ENCODE measurements around the gene NECAP2.

DNA sequence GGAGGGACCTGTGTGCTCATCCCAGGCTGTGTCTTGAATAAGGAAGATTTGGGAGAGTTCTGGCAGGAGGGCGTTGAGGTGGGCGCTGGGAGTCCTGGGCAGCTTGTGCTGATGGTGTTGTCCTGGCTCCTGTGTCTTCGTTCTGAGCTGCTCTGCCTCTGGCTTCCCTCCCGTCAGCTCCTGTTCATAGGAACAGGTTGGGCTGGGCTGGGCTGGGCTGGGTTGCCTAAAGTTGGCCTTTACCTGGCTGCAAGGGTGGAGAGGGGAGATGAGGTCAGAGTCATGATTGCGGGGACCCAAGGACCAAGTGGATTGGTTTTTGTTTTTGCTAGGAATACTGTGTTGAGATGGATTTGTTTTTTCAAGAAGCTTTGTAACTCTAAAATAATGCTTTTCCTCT lies 9.1 kb downstream of the NECAP2 start:
- TF ChIP-seq ZBTB33 (IDR thresholded peaks at IDR 0.05) = no peak
- no peak for TF ChIP-seq MAX (IDR thresholded peaks at IDR 0.05)
- TF ChIP-seq, protein P1, sequence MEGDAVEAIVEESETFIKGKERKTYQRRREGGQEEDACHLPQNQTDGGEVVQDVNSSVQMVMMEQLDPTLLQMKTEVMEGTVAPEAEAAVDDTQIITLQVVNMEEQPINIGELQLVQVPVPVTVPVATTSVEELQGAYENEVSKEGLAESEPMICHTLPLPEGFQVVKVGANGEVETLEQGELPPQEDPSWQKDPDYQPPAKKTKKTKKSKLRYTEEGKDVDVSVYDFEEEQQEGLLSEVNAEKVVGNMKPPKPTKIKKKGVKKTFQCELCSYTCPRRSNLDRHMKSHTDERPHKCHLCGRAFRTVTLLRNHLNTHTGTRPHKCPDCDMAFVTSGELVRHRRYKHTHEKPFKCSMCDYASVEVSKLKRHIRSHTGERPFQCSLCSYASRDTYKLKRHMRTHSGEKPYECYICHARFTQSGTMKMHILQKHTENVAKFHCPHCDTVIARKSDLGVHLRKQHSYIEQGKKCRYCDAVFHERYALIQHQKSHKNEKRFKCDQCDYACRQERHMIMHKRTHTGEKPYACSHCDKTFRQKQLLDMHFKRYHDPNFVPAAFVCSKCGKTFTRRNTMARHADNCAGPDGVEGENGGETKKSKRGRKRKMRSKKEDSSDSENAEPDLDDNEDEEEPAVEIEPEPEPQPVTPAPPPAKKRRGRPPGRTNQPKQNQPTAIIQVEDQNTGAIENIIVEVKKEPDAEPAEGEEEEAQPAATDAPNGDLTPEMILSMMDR (IDR thresholded peaks at IDR 0.05; ENCODE audit: low read depth, low read length, missing input control) = no peak
- no peak for TF ChIP-seq JUND (IDR thresholded peaks at IDR 0.05)
- no peak for TF ChIP-seq YY1 (IDR thresholded peaks at IDR 0.05)
- no peak for TF ChIP-seq TAF1 (conservative IDR thresholded peaks at IDR 0.05)
- TF ChIP-seq RAD21 (IDR thresholded peaks at IDR 0.05) = no peak
- no peak for TF ChIP-seq GABPA (IDR thresholded peaks at IDR 0.05 in 1 of 2, conservative IDR thresholded peaks at IDR 0.05 in 1 of 2)
- TF ChIP-seq, protein P2, sequence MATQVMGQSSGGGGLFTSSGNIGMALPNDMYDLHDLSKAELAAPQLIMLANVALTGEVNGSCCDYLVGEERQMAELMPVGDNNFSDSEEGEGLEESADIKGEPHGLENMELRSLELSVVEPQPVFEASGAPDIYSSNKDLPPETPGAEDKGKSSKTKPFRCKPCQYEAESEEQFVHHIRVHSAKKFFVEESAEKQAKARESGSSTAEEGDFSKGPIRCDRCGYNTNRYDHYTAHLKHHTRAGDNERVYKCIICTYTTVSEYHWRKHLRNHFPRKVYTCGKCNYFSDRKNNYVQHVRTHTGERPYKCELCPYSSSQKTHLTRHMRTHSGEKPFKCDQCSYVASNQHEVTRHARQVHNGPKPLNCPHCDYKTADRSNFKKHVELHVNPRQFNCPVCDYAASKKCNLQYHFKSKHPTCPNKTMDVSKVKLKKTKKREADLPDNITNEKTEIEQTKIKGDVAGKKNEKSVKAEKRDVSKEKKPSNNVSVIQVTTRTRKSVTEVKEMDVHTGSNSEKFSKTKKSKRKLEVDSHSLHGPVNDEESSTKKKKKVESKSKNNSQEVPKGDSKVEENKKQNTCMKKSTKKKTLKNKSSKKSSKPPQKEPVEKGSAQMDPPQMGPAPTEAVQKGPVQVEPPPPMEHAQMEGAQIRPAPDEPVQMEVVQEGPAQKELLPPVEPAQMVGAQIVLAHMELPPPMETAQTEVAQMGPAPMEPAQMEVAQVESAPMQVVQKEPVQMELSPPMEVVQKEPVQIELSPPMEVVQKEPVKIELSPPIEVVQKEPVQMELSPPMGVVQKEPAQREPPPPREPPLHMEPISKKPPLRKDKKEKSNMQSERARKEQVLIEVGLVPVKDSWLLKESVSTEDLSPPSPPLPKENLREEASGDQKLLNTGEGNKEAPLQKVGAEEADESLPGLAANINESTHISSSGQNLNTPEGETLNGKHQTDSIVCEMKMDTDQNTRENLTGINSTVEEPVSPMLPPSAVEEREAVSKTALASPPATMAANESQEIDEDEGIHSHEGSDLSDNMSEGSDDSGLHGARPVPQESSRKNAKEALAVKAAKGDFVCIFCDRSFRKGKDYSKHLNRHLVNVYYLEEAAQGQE (IDR thresholded peaks at IDR 0.05) = no peak
- TF ChIP-seq FOXA1 (IDR thresholded peaks at IDR 0.05) = no peak
- no peak for TF ChIP-seq EGR1 (IDR thresholded peaks at IDR 0.05; ENCODE audit: low read depth in 2 of 2)
- TF ChIP-seq ATF3 (IDR thresholded peaks at IDR 0.05) = no peak
- no peak for TF ChIP-seq SP1 (IDR thresholded peaks at IDR 0.05)
